CD8-positive, alpha-beta memory T cell (primary cell): ENCODE measurements around the gene RNF5. TPM values are rescaled to one million over a fixed set of nuclear protein-coding genes. Genes with fewer than 3 reads are reported as not detected.
"Not testable (repeated sequence)": the region's sequence is repeated elsewhere in the genome, so short reads cannot be mapped to it uniquely, and the experiment has no call there.

Source experiments
- CTCF ChIA-PET: fragments of 350-600 bp; sonication (Branson Sonifier 250); formaldehyde crosslinking; loops from one replicate; lab custom pipeline; 2021; ENCODE audit warnings: antibody characterized with exemption; lab: Charles Lee
- POLR2A ChIA-PET: fragments of 350-600 bp; sonication (Branson Sonifier 250); formaldehyde crosslinking; loops from one replicate; lab custom pipeline; 2021; ENCODE audit warnings: antibody characterized with exemption; lab: Charles Lee
- DNase-seq, 5 donors: peaks; one replicate each; pipeline versions ENCODE4 v3.0.0 to v3.0.0-alpha.2; 2020 to 2022; ENCODE audit warnings: mixed read lengths in 1 of 5
- H3K27ac ChIP-seq: one replicate; pipeline ENCODE4 v1.7.0; 2013; ENCODE audit warnings: low read depth, mild to moderate bottlenecking, low read length, moderate library complexity
- H3K27me3 ChIP-seq: 2 replicates; pipeline ENCODE4 v1.7.0; 2013; ENCODE audit warnings: low read length, mild to moderate bottlenecking; ENCODE audit not compliant: insufficient read depth, poor library complexity, severe bottlenecking
- H3K36me3 ChIP-seq: 2 replicates; pipeline ENCODE4 v1.7.0; 2013; ENCODE audit warnings: mild to moderate bottlenecking, low read length, moderate library complexity; ENCODE audit not compliant: insufficient read depth
- H3K4me1 ChIP-seq: 2 replicates; pipeline ENCODE4 v1.7.0; 2013; ENCODE audit warnings: mild to moderate bottlenecking, low read length, moderate library complexity; ENCODE audit not compliant: insufficient read depth
- H3K4me3 ChIP-seq: 2 replicates; pipeline ENCODE4 v1.7.0; 2013; ENCODE audit warnings: mild to moderate bottlenecking, low read length
- H3K9me3 ChIP-seq: 2 replicates; pipeline ENCODE4 v1.7.0; 2013; ENCODE audit warnings: mild to moderate bottlenecking, low read length
- H3K27ac Mint-ChIP-seq, 8 donors: one replicate each; pipeline ENCODE4 v1.8.0; 2020 to 2021; ENCODE audit warnings: mixed read lengths in 8 of 8, mild to moderate bottlenecking in 6 of 8, inconsistent platforms in 3 of 8, moderate library complexity in 3 of 8
- H3K27me3 Mint-ChIP-seq, 2 donors: one replicate each; pipeline ENCODE4 v1.8.0; 2020 to 2021; ENCODE audit warnings: mixed read lengths in 2 of 2, mild to moderate bottlenecking in 1 of 2, moderate library complexity in 1 of 2
- H3K36me3 Mint-ChIP-seq, 3 donors: one replicate each; pipeline ENCODE4 v1.8.0; 2020 to 2021; ENCODE audit warnings: mixed read lengths in 3 of 3, inconsistent platforms in 1 of 3, mild to moderate bottlenecking in 1 of 3
- H3K4me1 Mint-ChIP-seq, 3 donors: one replicate each; pipeline ENCODE4 v1.8.0; 2020 to 2021; ENCODE audit warnings: mixed read lengths in 3 of 3, inconsistent platforms in 1 of 3, mild to moderate bottlenecking in 1 of 3
- H3K4me3 Mint-ChIP-seq, 7 donors: one replicate each; pipeline ENCODE4 v1.8.0; 2020 to 2021; ENCODE audit warnings: mixed read lengths in 7 of 7, mild to moderate bottlenecking in 6 of 7, moderate library complexity in 4 of 7, inconsistent platforms in 2 of 7
- H3K9me3 Mint-ChIP-seq, 5 donors: one replicate each; pipeline ENCODE4 v1.8.0; 2020 to 2022; ENCODE audit warnings: mixed read lengths in 5 of 5, mild to moderate bottlenecking in 3 of 5, moderate library complexity in 2 of 5, inconsistent platforms in 1 of 5
- polyA plus RNA-seq: library from polyadenylated mRNA; unstranded; fragments of 300-500 nt; fragmentation: Illumina TruSeq; gene quantifications from one replicate; pipeline ENCODE4 v1.2.3, GENCODE V29; 2021
- total RNA-seq, 2 experiments: library from RNA; stranded (reverse); gene quantifications; one replicate each; pipeline ENCODE4 v1.2.3, GENCODE V29; 2021

The RNF5 gene
- total and polyA plus RNA-seq, 3 experiments from 2014 or later, result 52.7 to 110 (median 52.9) TPM

- no peaks in the 10 kb centered on the region for H3K9me3 Mint-ChIP-seq
- peak within 1 kb of the TSS; percentile 95 to 99 (median 98) for H3K27ac Mint-ChIP-seq
- no peaks in the 10 kb centered on the region for H3K9me3 ChIP-seq
- peak within 1 kb of the TSS; percentile 92 to 100 (median 96) for H3K4me3 Mint-ChIP-seq
- H3K27ac ChIP-seq, result peak within 1 kb of the TSS; percentile 85
- H3K27me3 ChIP-seq, result no peaks in the 10 kb centered on the region
- H3K4me1 Mint-ChIP-seq, result peaks cover 45 to 68% (median 50%) of the 10 kb centered on the region in 3 donors
- POLR2A ChIA-PET, result interaction anchor here (0.8 to 2.3 kb wide), 5 partner anchors 10 to 661 kb away, joined by 3 to 17 read pairs (median 4); partner anchors contain the start of genes AGPAT1, RNF5 and TAP1
- H3K4me1 ChIP-seq, result peaks cover 51% of the 10 kb centered on the region
- peaks cover 9% of the 10 kb centered on the region for H3K36me3 ChIP-seq
- peak; percentile 44 to 77 (median 57) for DNase-seq
- peak within 1 kb of the TSS; percentile 95 for H3K4me3 ChIP-seq
- CTCF ChIA-PET, result interaction anchor here (0.8 to 1.5 kb wide), 5 partner anchors 9 to 74 kb away, joined by 3 to 7 read pairs (median 3); no protein-coding TSS in a partner anchor
- H3K36me3 Mint-ChIP-seq, result peaks cover under 1 to 54% (median 8%) of the 10 kb centered on the region in 3 donors
- H3K27me3 Mint-ChIP-seq, result peaks cover 0 to 2% of the 10 kb centered on the region in 2 donors
These were observed 14.4 kb downstream of the RNF5 start, which contains the start of gene GPSM3 for GRCh38 chr6:32192608-32193039. GPSM3 (minus strand) TSS chr6:32192643; CDS start chr6:32192513, 130 bp downstream.

DNA sequence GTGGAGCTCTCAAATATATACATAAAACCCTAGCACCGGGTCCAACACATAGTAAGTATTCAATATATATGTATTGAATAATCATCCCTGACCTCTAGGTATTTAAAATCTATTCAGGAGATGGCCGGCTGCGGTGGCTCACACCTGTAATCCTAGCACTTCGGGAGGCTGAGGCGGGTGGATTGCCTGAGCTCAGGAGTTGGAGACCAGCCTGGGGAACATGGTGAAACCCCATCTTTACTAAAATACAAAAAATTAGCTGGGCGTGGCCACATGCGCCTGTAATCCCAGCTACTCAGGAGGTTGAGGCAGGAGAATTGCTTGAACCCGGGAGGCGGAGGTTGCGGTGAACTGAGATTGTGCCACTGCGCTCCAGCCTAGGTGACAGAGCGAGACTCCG lies 14.9 kb downstream of the RNF5 start:
- ChIA-PET POLR2A (interaction anchor here (0.8 to 2.3 kb wide), 5 partner anchors 10 to 660 kb away, joined by 3 to 17 read pairs (median 4); partner anchors contain the start of genes AGPAT1, RNF5 and TAP1), CTCF (interaction anchor here (0.8 to 1.5 kb wide), 5 partner anchors 8 to 75 kb away, joined by 3 to 7 read pairs (median 3); no protein-coding TSS in a partner anchor)
- peak overlapping the region; percentile 95 for H3K4me3 ChIP-seq
- Mint-ChIP-seq H3K4me1 (peaks cover 44 to 64% (median 45%) of the 10 kb centered on the region in 3 donors), H3K4me3 (peak overlapping the region; percentile 92 to 100 (median 96)), H3K36me3 (peaks cover 0 to 49% (median 8%) of the 10 kb centered on the region in 3 donors), H3K27ac (peak overlapping the region; percentile 95 to 99 (median 98))
- H3K36me3 ChIP-seq, H3K27me3 ChIP-seq, H3K9me3 Mint-ChIP-seq, DNase-seq, H3K27me3 Mint-ChIP-seq, H3K9me3 ChIP-seq: not testable (repeated sequence)
- H3K27ac ChIP-seq, result peak overlapping the region; percentile 85
- peaks cover 46% of the 10 kb centered on the region for H3K4me1 ChIP-seq

GRCh38 chr6:32194388-32194787 lies 16.2 kb downstream of the RNF5 start:
- Histone ChIP-seq H3K4me1 (peaks cover 34% of the 10 kb centered on the region), H3K27me3 (no peaks in the 10 kb centered on the region), H3K36me3 (peaks cover 5% of the 10 kb centered on the region), H3K9me3 (no peaks in the 10 kb centered on the region), H3K4me3 (peak overlapping the region; percentile 78), H3K27ac (peak overlapping the region; percentile 99)
- H3K27me3 Mint-ChIP-seq, result peaks cover 0 to 2% of the 10 kb centered on the region in 2 donors
- no peak for DNase-seq
- POLR2A ChIA-PET, result interaction anchor here (1.1 to 2.3 kb wide), 3 partner anchors 16 to 778 kb away, joined by 4 to 17 read pairs (median 7); partner anchors contain the start of gene RNF5
- peak overlapping the region; percentile 92 to 100 (median 97) for H3K4me3 Mint-ChIP-seq
- H3K36me3 Mint-ChIP-seq, result peaks cover 0 to 36% (median 8%) of the 10 kb centered on the region in 3 donors
- H3K9me3 Mint-ChIP-seq, result no peaks in the 10 kb centered on the region
- CTCF ChIA-PET, result interaction anchor here (1.0 to 2.2 kb wide), 6 partner anchors 12 to 65 kb away, joined by 3 to 19 read pairs (median 4); partner anchors contain the start of gene FKBPL
- H3K27ac Mint-ChIP-seq, result peak overlapping the region; percentile 43 to 100 (median 100)
- peaks cover 33 to 51% (median 33%) of the 10 kb centered on the region in 3 donors for H3K4me1 Mint-ChIP-seq

- Histone ChIP-seq H3K36me3 (peaks cover 5% of the 10 kb centered on the region), H3K4me1 (peaks cover 34% of the 10 kb centered on the region), H3K27ac (peak overlapping the region; percentile 99), H3K9me3 (no peaks in the 10 kb centered on the region), H3K27me3 (no peaks in the 10 kb centered on the region), H3K4me3 (peak overlapping the region; percentile 78)
- ChIA-PET POLR2A (interaction anchor here (0.5 to 1.9 kb wide), 13 partner anchors 10 to 1731 kb away, joined by 3 to 34 read pairs (median 4); partner anchors contain the start of genes AGPAT1, ATF6B, FKBPL and NELFE), CTCF (interaction anchor here (0.9 to 2.2 kb wide), 16 partner anchors 12 to 644 kb away, joined by 3 to 19 read pairs (median 5); partner anchors contain the start of genes AGPAT1, ATF6B, FKBPL and TAP2)
- peaks cover 0 to 35% (median 8%) of the 10 kb centered on the region in 3 donors for H3K36me3 Mint-ChIP-seq
- H3K4me3 Mint-ChIP-seq, result peak overlapping the region; percentile 92 to 100 (median 96)
- peaks cover 2% of the 10 kb centered on the region in 2 donors for H3K27me3 Mint-ChIP-seq
- DNase-seq, result no peak
- H3K4me1 Mint-ChIP-seq, result peaks cover 33 to 50% (median 33%) of the 10 kb centered on the region in 3 donors
- peak overlapping the region; percentile 97 to 100 (median 100) for H3K27ac Mint-ChIP-seq
- H3K9me3 Mint-ChIP-seq, result no peaks in the 10 kb centered on the region
These were observed 16.8 kb downstream of the RNF5 start for GRCh38 chr6:32194825-32195651.

DNA sequence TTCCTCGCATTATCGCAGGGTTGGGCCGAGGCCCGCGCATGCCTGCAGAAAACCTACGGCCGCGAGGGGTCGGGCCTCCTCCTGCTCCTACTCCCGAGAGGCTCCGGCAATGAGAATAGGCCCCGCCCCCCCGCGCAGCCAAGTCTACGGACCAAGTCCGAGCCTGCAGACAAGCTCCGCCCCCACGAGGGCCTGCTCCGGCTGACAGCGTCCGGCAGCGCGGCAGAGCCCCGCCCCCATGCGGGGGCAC lies 17.4 kb downstream of the RNF5 start:
- H3K4me1 ChIP-seq, result peaks cover 34% of the 10 kb centered on the region
- H3K9me3 Mint-ChIP-seq, result no peaks in the 10 kb centered on the region
- H3K27me3 Mint-ChIP-seq, result peaks cover 2 to 6% of the 10 kb centered on the region in 2 donors

DNA sequence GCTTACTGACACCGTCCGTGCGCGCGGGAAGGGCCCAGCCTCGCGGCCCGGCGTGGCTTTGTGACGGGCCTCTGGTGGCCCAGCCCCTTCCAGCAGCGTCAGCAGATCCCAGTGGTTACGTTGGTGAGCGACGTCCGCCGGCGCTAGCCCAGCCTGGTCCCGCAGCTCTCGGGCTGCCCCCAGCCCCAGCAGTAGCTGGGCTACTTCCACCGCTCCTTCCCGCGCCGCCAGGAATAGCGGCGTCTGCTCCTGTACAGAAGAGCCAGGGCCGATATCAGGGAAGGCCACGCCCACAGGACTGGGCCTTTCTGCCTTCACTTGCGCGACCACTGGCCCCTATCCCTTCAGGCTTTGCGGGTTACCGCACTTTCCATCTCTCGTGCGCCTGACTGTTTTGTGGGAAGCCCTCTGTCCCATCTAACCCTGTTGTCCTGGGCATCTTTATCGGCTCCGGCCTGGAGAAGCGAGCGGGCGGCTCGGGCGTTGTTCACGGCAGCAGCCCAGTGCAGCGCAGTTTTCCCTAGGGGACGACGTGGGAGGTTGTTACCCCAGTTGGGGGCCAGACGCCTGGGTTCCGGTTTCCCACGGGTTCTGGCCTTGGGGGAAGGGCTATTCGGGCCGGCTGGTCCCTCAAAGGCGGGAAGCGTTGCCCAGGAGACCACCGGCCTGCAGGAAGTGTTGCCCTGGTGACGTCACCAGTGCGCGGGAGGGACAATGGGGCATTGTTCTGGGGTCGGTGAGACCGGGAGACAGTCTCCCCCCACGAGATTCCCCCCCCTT lies 17.9 kb downstream of the RNF5 start:
- H3K9me3 Mint-ChIP-seq, result no peaks in the 10 kb centered on the region
- H3K27ac Mint-ChIP-seq, result peak overlapping the region; percentile 98 to 100 (median 100)
- H3K4me3 Mint-ChIP-seq, result peak overlapping the region; percentile 92 to 100 (median 96)
- peaks cover 4% of the 10 kb centered on the region for H3K36me3 ChIP-seq
- peaks cover 30 to 43% (median 33%) of the 10 kb centered on the region in 3 donors for H3K4me1 Mint-ChIP-seq
- POLR2A ChIA-PET, result interaction anchor here (0.6 to 1.9 kb wide), 12 partner anchors 11 to 1732 kb away, joined by 3 to 34 read pairs (median 4); partner anchors contain the start of genes AGPAT1, ATF6B, FKBPL and NELFE
- peaks cover 0 to 26% (median 5%) of the 10 kb centered on the region in 3 donors for H3K36me3 Mint-ChIP-seq
- peaks cover 34% of the 10 kb centered on the region for H3K4me1 ChIP-seq
- CTCF ChIA-PET, result interaction anchor here (0.9 to 2.2 kb wide), 13 partner anchors 13 to 642 kb away, joined by 3 to 19 read pairs (median 5); partner anchors contain the start of genes AGPAT1, ATF6B, FKBPL and TAP2
- peaks cover 2 to 7% of the 10 kb centered on the region in 2 donors for H3K27me3 Mint-ChIP-seq
- peak overlapping the region; percentile 99 for H3K27ac ChIP-seq
- no peaks in the 10 kb centered on the region for H3K9me3 ChIP-seq
- H3K27me3 ChIP-seq, result no peaks in the 10 kb centered on the region
- H3K4me3 ChIP-seq, result peak overlapping the region; percentile 78
- DNase-seq, result peak in 4 of 5 donors; percentile 50 to 85 (median 70)

More for the DNA sequence above, 17.4 kb downstream of the RNF5 start:
- Histone ChIP-seq H3K36me3 (peaks cover 5% of the 10 kb centered on the region), H3K9me3 (no peaks in the 10 kb centered on the region), H3K4me3 (peak overlapping the region; percentile 78), H3K27ac (peak overlapping the region; percentile 99), H3K27me3 (no peaks in the 10 kb centered on the region)
- peaks cover 0 to 29% (median 8%) of the 10 kb centered on the region in 3 donors for H3K36me3 Mint-ChIP-seq
- peak; percentile 99 to 100 (median 100) for DNase-seq
- ChIA-PET POLR2A (interaction anchor here (0.7 to 1.9 kb wide), 12 partner anchors 10 to 1732 kb away, joined by 3 to 34 read pairs (median 4); partner anchors contain the start of genes AGPAT1, ATF6B, FKBPL and NELFE), CTCF (interaction anchor here (0.9 to 2.2 kb wide), 14 partner anchors 13 to 643 kb away, joined by 3 to 19 read pairs (median 5); partner anchors contain the start of genes AGPAT1, ATF6B, FKBPL and TAP2)
- peak overlapping the region; percentile 92 to 100 (median 96) for H3K4me3 Mint-ChIP-seq
- peak overlapping the region; percentile 98 to 100 (median 100) for H3K27ac Mint-ChIP-seq
- peaks cover 31 to 46% (median 33%) of the 10 kb centered on the region in 3 donors for H3K4me1 Mint-ChIP-seq
